GM21825 (cell line): Measurements from ENCODE around the gene HSPA1L.

ENCODE experiments used
- ATAC-seq: cut with Tn5 transposase; IDR thresholded peaks from one replicate; pipeline ENCODE4 v1.9.1; 2021; ENCODE audit warnings: mild to moderate bottlenecking, moderate library complexity; ENCODE audit not compliant: unreplicated experiment

HSPA1L gene

DNA sequence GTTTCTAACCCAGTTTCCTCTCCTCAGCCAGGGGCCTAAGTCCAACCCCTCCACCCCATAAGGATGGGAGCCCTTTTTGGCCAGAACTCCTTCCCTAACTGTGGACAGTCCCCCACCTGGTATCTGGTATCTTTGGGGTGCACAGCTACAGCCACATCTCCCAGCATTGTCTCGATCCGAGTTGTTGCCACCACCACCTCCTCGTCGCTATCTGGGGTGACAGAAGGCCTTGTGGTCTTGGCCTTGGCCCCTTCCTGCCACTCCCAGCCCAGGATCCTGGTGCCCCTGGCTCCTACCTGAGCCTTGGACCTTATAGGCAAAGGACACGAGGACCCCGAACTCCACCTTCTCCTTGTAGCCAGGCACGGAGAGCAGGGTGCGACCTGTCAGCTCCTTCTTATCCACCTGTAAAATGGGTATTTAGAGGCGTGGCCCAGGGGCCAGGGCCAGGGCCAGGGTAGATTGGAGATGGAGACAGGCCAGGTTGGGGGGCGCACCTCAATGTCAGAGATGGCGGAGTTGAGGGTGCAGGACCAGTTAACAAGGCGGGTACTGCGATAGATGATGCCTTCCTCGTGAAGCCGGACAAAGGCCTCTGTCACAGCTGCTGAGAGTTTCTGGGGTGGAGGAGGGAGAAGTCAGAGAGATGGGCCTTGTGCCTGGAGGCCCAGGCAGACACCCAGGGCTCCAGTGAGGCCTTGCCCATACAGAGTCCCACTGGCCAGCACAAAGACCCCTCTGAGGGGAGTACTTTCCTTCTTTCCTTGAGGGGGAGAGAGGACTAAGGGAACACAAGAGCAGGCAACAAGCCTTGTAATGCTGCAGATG lies 30.8 kb downstream of the HSPA1L start:
- no peak for ATAC-seq

- ATAC-seq: no peak
Measured at GRCh38 chr6:31782126-31782855, 32.8 kb downstream of the HSPA1L start.

DNA sequence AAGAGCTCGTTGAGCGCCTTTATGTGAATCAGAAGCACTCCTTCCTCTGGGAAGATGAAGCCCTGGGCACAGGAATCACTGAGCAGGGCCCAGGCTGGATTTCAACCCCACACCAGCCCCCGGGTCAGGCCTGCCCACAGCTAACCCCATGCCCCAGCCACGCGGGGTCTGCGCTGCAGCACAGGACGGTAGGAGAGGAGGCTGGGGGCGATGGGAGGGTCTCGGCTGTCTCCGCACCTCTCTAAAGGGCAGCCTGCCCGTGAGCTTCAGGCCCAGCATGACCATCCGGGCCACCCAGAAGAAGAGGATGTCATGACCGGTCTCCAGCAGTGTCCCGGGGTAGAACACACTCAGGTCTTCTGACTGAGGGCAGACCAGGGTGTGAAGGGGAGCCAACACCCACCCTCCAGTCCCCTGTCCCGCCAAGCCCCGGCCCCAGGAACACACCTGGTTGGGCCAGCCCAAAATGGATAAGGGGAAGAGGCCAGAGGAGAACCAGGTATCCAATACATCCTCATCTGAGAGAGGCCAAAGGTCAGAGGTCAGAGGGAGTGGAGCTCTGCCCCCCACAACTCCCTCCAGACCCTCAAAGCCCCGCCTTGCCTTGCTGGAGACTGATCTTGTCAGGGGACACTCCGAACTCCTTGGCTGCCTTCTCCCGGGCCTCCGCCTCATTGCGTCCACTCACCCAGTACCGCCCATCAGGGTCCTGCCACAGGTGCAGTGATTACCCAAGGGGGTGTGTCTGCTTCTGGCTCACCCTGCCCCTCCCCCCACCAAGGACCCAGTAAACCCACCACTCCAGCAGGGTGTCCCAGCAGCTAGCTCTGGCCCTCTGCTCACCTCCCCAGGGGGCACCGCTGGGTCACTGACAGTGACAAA lies 33.6 kb downstream of the HSPA1L start:
- no peak for ATAC-seq

- ATAC-seq: no peak
Measured at GRCh38 chr6:31780507-31781243, 34.4 kb downstream of the HSPA1L start.

GRCh38 chr6:31779908-31780307 lies 35.2 kb downstream of the HSPA1L start:
- ATAC-seq: no peak

DNA sequence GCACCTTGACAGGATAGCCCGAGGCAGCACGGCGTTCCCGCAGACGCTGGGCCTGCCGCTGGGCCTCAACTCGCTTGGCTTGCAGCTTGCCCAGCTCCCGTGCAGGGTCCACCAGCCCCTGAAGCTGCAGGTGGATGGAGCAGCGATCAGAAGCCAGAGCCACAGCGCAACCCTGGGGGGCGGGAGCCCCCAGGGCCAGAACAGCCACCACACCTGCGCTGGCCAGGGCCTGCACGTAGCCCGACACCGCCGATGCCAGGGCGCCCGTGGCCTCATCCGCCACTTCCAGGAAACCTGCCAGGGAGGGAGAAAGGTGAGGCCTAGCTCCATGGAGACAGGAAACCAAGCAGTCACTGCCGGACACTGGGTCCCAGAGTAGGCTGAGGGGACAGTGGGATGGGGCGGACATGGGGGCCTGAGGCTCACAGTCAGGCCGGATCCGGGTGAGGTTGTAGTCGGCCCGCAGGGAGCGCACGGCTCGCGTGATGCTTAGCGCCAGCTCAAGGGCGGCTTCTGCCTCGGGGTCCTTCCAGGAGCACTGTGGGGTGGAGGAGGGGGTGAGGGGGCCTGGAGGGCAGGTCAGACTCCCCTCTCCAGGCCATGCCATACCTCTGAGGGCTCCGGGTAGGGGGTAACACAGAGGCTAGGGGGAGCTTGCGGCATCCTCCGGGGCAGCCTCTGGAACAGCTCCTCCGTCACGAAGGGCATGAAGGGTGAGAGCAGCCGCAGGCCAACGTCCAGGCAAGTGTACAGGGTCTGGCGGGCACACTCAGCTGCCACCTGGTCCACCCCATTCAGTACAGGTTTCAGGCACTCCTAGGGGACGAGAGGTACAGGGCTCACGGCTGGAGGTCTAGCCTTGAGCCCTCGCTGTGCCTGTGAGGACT lies 35.8 kb downstream of the HSPA1L start:
- ATAC-seq: no peak

DNA sequence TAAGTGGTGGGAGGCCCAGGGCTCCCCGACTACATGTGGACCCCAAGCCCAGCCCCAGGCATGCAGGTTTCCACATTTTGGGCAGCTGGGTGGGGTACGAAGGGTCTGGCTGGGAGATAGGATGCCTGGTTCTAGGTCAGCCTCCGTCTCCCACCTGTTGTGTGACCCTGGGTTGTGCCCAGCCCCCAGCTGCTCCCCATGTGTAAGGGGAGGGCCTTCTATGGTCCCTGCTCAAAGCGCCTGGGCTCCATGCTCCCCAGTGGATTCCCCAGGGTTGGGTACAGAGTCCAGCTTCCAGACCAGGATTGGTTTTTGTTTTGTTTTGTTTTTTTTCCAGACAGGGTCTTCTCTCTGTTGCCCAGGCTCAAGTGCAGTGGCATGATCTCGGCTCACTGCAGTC lies 36.9 kb downstream of the HSPA1L start:
- ATAC-seq: no peak

- ATAC-seq: no peak
Measured at GRCh38 chr6:31777667-31778050, 37.4 kb downstream of the HSPA1L start.

- ATAC-seq: peak; percentile 71
Measured at GRCh38 chr6:31776989-31777666, 38.0 kb downstream of the HSPA1L start, which contains the start of gene VWA7. Gene VWA7, minus strand, starts transcription at chr6:31777328. Its CDS starts 549 bp downstream, at chr6:31776779.

- no peak for ATAC-seq
Measured at GRCh38 chr6:31776485-31776988, 38.5 kb downstream of the HSPA1L start.

DNA sequence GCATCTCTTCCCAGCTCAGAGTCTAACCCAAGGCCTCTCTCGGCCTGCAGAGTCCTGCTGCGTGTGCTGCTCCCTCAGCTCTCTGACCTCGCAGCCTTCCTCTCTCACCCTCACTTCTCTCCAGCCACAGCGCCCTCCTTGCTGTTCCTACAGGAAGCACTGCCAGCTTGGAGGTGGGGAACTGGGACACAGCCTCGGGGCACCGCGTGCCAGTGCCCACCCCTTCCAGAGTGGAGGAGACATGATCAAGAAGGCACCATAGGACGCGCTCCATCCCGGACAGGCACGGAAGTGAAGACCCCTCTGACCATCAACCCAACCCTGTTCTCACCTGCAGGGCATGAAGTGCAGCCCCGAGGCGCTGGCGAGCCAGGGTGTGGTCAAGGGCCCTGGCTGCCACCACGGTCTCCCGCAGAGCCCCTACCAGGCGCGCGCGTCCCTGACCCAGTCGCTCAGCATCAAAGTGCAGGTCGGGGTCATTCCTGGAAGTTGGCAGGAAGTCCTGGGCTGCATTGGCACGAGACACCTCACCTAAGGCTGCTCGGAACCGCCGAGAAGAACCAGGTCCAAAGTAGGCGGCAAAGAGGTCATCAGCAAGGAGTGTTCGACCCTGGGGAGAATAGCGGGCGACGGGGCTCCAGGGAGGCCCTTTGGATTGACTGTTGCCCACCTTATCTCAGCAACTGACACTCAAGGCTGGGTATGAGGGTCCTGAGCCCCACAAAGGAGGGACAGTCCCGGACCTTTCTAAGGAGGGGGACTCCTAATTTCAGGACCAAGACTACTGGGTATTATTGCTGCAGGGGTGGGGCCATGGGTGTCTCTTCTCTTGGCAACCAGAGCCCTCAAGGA lies 39.2 kb downstream of the HSPA1L start:
- ATAC-seq: no peak

GRCh38 chr6:31775184-31775583 lies 39.9 kb downstream of the HSPA1L start:
- ATAC-seq: no peak

DNA sequence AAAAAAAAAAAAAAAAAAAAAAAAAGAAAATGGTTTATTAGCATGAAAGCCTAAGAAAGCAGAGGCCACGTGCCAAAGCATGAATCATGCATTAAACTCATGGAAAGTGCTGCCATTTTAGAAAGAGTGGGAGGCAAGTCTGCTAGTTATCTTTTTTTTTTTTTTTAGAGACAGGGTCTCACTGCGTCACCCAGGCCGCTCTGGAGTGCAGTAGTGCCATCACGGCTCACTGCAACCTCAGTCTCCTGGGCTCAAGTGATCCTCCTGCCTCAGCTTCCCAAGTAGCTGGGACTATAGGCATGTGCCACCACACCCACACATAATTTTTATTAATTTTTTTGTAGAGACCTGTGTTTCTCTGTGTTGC lies 43.1 kb downstream of the HSPA1L start:
- ATAC-seq: no peak

- ATAC-seq: no peak
Measured at GRCh38 chr6:31770860-31771259, 44.2 kb downstream of the HSPA1L start.

- ATAC-seq: no peak
Measured at GRCh38 chr6:31769684-31770371, 45.3 kb downstream of the HSPA1L start.

DNA sequence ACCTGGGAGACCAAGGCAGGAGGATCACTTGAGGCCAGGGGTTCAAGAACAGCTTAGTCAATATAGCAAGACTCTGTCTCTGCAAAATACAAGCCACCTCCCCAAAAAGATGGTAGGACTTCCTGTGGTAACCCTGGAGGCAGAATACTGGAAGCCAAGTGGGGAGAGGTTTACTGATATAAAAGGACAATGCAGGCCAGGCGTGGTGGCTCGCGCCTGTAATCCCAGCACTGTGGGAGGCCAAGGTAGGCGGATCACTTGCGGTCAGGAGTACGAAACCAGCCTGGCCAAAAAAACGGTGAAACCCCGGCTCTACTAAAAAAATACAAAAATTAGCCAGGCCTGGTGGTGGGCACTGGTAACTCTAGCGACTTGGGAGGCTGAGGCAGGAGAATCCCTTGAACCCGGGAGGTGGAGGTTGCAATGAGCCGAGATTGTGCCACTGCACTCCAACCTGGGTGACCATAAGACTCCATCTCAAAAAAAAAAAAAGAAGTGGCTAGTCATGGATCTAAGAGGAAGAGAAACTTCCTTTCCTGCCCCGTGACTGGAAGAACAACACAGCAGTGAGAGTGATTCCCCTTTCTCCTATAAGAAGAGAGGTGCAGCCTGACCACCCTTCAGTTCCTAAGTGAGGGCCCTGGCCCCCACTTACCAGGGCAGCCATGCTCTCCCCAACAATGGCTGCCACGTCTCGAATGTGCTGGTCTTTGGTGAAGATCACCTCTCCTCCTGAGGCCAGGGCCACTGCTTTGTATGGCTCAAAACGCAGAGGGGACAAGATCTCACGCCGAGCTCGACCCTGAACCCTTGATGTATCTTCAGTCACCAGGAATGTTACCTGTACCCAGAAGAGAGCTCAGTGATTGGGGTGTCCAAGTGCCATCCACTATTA lies 46.5 kb downstream of the HSPA1L start:
- ATAC-seq: no peak
